ENCODE results near the gene CCP110.
A peak's percentile ranks its signal among the peaks of the same experiment; 100 is the strongest.

CCP110 gene

GRCh38 chr16:19488213-19488640, 35.5 kb upstream of the CCP110 start:
- peaks cover 5% of the 10 kb centered on the region for H3K4me1 Mint-ChIP-seq
- H3K27me3 Mint-ChIP-seq (ENCODE audit: low read depth, poor library complexity) = peaks cover 5% of the 10 kb centered on the region
- no peak overlapping the region for H3K4me3 Mint-ChIP-seq
- no peaks in the 10 kb centered on the region for H3K9me3 Mint-ChIP-seq
- no peak for DNase-seq
- no peaks in the 10 kb centered on the region for H3K36me3 Mint-ChIP-seq (ENCODE audit: low read depth)
- no peak overlapping the region for H3K27ac Mint-ChIP-seq
- no peak for TF ChIP-seq CTCF (IDR thresholded peaks at IDR 0.05)

- H3K4me3 Mint-ChIP-seq = no peak overlapping the region
- H3K27me3 Mint-ChIP-seq (ENCODE audit: low read depth, poor library complexity) = peaks cover 3% of the 10 kb centered on the region
- H3K9me3 Mint-ChIP-seq = no peaks in the 10 kb centered on the region
- H3K4me1 Mint-ChIP-seq = peaks cover 5% of the 10 kb centered on the region
- TF ChIP-seq CTCF (IDR thresholded peaks at IDR 0.05) = no peak
- no peak for DNase-seq
- no peaks in the 10 kb centered on the region for H3K36me3 Mint-ChIP-seq (ENCODE audit: low read depth)
- H3K27ac Mint-ChIP-seq = no peak overlapping the region
These were observed 33.1 kb upstream of the CCP110 start for GRCh38 chr16:19490619-19491018.

GRCh38 chr16:19497176-19497575, 26.6 kb upstream of the CCP110 start:
- no peak for DNase-seq
- TF ChIP-seq CTCF (IDR thresholded peaks at IDR 0.05) = no peak
- peaks cover 4% of the 10 kb centered on the region for H3K27me3 Mint-ChIP-seq (ENCODE audit: low read depth, poor library complexity)
- no peak overlapping the region for H3K4me3 Mint-ChIP-seq
- H3K27ac Mint-ChIP-seq = peak overlapping the region; percentile 74
- peaks cover 18% of the 10 kb centered on the region for H3K36me3 Mint-ChIP-seq (ENCODE audit: low read depth)
- no peaks in the 10 kb centered on the region for H3K4me1 Mint-ChIP-seq
- no peaks in the 10 kb centered on the region for H3K9me3 Mint-ChIP-seq

- H3K36me3 Mint-ChIP-seq (ENCODE audit: low read depth) = peaks cover 28% of the 10 kb centered on the region
- H3K9me3 Mint-ChIP-seq = no peaks in the 10 kb centered on the region
- no peak for DNase-seq
- H3K27me3 Mint-ChIP-seq (ENCODE audit: low read depth, poor library complexity) = peaks cover 4% of the 10 kb centered on the region
- no peak overlapping the region for H3K27ac Mint-ChIP-seq
- H3K4me3 Mint-ChIP-seq = no peak overlapping the region
- H3K4me1 Mint-ChIP-seq = no peaks in the 10 kb centered on the region
- no peak for TF ChIP-seq CTCF (IDR thresholded peaks at IDR 0.05)
These were observed 24.7 kb upstream of the CCP110 start for GRCh38 chr16:19499006-19499405.

- no peak for TF ChIP-seq CTCF (IDR thresholded peaks at IDR 0.05)
- Mint-ChIP-seq H3K27ac (no peak overlapping the region), H3K27me3 (ENCODE audit: low read depth, poor library complexity) (peaks cover 4% of the 10 kb centered on the region), H3K4me3 (no peak overlapping the region), H3K9me3 (no peaks in the 10 kb centered on the region), H3K4me1 (no peaks in the 10 kb centered on the region), H3K36me3 (ENCODE audit: low read depth) (peaks cover 33% of the 10 kb centered on the region)
- no peak for DNase-seq
These were observed 24.3 kb upstream of the CCP110 start for GRCh38 chr16:19499481-19499880.

- no peak overlapping the region for H3K27ac Mint-ChIP-seq
- DNase-seq = peak; percentile 83
- H3K27me3 Mint-ChIP-seq (ENCODE audit: low read depth, poor library complexity) = no peaks in the 10 kb centered on the region
- no peaks in the 10 kb centered on the region for H3K4me1 Mint-ChIP-seq
- H3K36me3 Mint-ChIP-seq (ENCODE audit: low read depth) = peaks cover 64% of the 10 kb centered on the region
- TF ChIP-seq CTCF (IDR thresholded peaks at IDR 0.05) = peak; percentile 80
- no peak overlapping the region for H3K4me3 Mint-ChIP-seq
- no peaks in the 10 kb centered on the region for H3K9me3 Mint-ChIP-seq
These were observed 21.2 kb upstream of the CCP110 start for GRCh38 chr16:19502395-19503131.

All from nephron progenitor cell (in vitro differentiated cells).